Bronchial smooth muscle cell (primary cell): ENCODE measurements around the gene LYSMD3. TPM values are rescaled to one million over a fixed set of nuclear protein-coding genes. Genes with fewer than 3 reads are reported as not detected.

ENCODE experiments used
- total RNA-seq: library from RNA; depleted of rRNA; stranded (reverse); fragments of >200 nt; gene quantifications from 2 replicates; pipeline ENCODE4 v1.2.1, GENCODE V29; 2014

LYSMD3 gene
- total RNA-seq = 11.6 and 12.6 TPM in 2 replicates

DNA sequence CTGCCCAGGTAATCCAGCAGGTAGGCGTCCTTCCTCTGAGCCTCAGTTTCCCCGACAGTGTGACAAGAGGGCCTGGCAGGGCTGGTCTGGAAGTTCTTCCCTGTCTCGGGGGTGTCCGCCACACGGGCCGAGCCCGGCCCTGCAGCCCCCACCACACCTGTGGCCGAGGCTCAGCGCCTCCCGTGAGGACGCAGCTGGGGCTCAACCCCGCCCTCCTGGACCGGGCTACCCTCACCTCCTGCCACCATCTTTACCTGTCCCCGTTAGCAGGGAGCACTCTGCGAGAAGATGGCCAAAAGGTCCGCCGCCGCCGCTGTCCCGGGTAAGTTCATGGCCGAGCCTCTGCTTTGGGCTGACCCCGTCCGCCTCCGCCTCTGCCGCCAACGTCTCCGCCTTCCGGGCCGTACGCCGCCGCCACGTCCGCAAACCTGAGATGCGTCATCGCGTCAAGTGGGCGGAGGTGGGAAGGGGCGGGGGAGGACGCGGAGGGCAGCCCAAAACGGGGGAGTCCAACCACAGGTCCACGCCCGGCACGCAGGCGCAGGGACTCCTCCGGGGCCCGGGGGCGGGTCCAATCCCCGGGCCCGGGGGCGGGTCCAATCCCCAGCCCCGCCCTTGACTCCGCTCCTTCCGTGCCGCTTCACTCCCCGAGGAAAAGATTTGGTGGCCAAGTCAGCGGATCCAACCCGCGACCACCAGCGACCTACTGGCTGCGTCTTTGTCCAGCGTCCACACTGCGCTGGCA is at the start of gene LYSMD3:
Gene LYSMD3 (minus strand): TSS at position 391 of the 745 bp plus-strand sequence. CDS start 4,295 bp downstream, outside the sequence.

GRCh38 chr5:90558344-90559192 is 29.2 kb upstream of the LYSMD3 start, which contains the start of gene ADGRV1:
ADGRV1 (plus strand) TSS chr5:90558797; CDS start chr5:90558896, 99 bp downstream.

DNA sequence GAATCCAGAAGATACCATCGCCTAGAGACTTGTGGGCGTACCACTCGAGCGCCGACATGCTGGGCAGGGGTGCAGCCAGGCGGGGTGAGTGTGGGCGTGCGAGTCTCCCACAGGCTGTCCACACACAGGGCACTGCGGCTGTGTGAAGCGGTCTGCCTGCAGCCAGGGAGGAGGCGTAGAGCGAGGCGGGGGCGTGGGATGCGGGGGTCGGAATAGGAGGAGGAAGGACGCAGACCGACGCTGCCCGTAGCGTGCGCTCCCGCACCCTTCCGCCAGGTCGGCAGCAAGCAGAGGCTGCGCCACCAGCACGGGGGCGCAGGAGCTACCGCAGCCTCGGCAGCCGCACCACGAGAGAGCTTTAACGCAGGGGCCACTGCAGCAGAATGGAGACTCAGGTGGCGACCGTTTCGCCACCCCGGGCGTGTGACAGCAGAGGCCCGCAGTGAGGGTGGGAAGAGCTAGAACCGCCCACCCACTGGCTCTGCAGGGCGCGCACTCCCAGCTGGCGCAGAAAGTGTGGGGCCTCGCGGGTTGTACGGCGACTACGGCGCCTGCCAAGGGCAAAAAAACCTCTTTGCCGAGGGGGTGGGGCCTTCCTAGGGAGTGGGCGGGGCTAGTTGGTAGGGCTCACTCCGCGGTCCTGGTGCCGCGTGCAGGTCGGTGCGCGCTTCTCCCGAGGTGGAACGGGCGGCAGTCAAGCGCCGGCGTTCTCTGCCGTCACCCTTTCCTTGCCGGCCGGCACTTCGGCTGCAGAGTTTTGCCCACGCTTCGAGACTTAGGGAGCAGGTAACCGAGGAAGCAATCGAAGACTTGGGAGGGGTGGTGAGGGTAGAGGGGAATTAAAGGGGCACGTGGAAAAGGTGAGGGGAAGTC is 54.9 kb downstream of the LYSMD3 start, which contains the start of the genes MBLAC2 and POLR3G:
Gene MBLAC2 (minus strand): TSS at position 537 of the 873 bp plus-strand sequence. CDS start 479 bp downstream, at position 58.
Gene POLR3G (plus strand): TSS at position 630 of the 873 bp plus-strand sequence. CDS start 10,704 bp downstream, outside the sequence.

Other genes with a start within 250 kb of the LYSMD3 start
- gene CETN3, start 119.8 kb downstream of the LYSMD3 start, total RNA-seq = 12.3 and 15.4 TPM in 2 replicates
- 2.8 and 3.0 TPM in 2 replicates for gene MBLAC2, start 54.8 kb downstream of the LYSMD3 start, total RNA-seq
- gene POLR3G, start 54.7 kb downstream of the LYSMD3 start, total RNA-seq = 2.7 and 4.7 TPM in 2 replicates
- 0.16 and 0.17 TPM in 2 replicates for gene ADGRV1, start 29.2 kb upstream of the LYSMD3 start, total RNA-seq